IMR-90 (cell line): ENCODE results near the gene ATF1. TPM values are rescaled to one million over a fixed set of nuclear protein-coding genes. Genes with fewer than 3 reads are reported as not detected.

Experiments
- ATAC-seq: fragments of 200-7000 bp; cut with Tn5 transposase; 2 replicates; pipeline ENCODE4 v1.9.1; 2020; ENCODE audit warnings: low read depth, mild to moderate bottlenecking, moderate library complexity
- BruUV-seq: library from RNA; stranded (reverse); fragments of 400-500 nt; replicated peaks from 2 replicates; lab custom pipeline; 2021; lab: Mats Ljungman, UMichigan
- CTCF ChIA-PET: fragments of 300-600 bp; formaldehyde crosslinking; extraction: SDS; loops from one replicate; lab custom pipeline; 2021; ENCODE audit warnings: antibody characterized with exemption; lab: Yijun Ruan, JAX
- POLR2A ChIA-PET: fragments of 300-600 bp; sonication (Branson Sonifier 250); formaldehyde crosslinking; loops from one replicate; lab custom pipeline; 2022; ENCODE audit warnings: antibody characterized with exemption; ENCODE audit not compliant: unreplicated experiment; lab: Charles Lee
- DNase-seq: peaks from one replicate; pipeline ENCODE4 v3.0.0; 2013
- H2AFZ ChIP-seq: replicated peaks from 2 replicates; pipeline ENCODE3; 2013; ENCODE audit warnings: low read length, mild to moderate bottlenecking; ENCODE audit not compliant: poor library complexity
- H2AK5ac ChIP-seq: 2 replicates; pipeline ENCODE4 v1.6.1; 2013; ENCODE audit warnings: low read depth, low read length, inconsistent platforms
- H2AK9ac ChIP-seq: replicated peaks from 2 replicates; pipeline ENCODE3; 2013; ENCODE audit warnings: mild to moderate bottlenecking, low read depth, low read length, moderate library complexity; ENCODE audit not compliant: poor library complexity
- H2BK120ac ChIP-seq: 2 replicates; pipeline ENCODE4 v1.6.1; 2013; ENCODE audit warnings: low read depth, low read length, inconsistent platforms
- H2BK15ac ChIP-seq: 3 replicates; pipeline ENCODE4 v1.6.1; 2013; ENCODE audit warnings: low read depth, low read length, inconsistent platforms
- H2BK20ac ChIP-seq: 2 replicates; pipeline ENCODE4 v1.6.1; 2013; ENCODE audit warnings: low read depth, mild to moderate bottlenecking, inconsistent platforms, low read length, moderate library complexity
- H2BK5ac ChIP-seq: 2 replicates; pipeline ENCODE4 v1.6.1; 2013; ENCODE audit warnings: mild to moderate bottlenecking, low read depth, low read length, inconsistent platforms; ENCODE audit not compliant: poor library complexity, severe bottlenecking
- H3K14ac ChIP-seq: replicated peaks from 2 replicates; pipeline ENCODE4 v1.6.1; 2013; ENCODE audit warnings: low read depth, low read length, inconsistent platforms
- H3K18ac ChIP-seq: 2 replicates; pipeline ENCODE4 v1.6.1; 2013; ENCODE audit warnings: low read depth, low read length, control low read depth
- H3K23ac ChIP-seq: 2 replicates; pipeline ENCODE4 v1.6.1; 2013; ENCODE audit warnings: low read depth, low read length, inconsistent platforms
- H3K27ac ChIP-seq: 2 replicates; pipeline ENCODE4 v1.5.1; 2013; ENCODE audit warnings: mild to moderate bottlenecking, control low read depth, low read length; ENCODE audit not compliant: insufficient read depth
- H3K27me3 ChIP-seq: 2 replicates; pipeline ENCODE4 v1.6.1; 2013; ENCODE audit warnings: low read length; ENCODE audit not compliant: control insufficient read depth, insufficient read depth
- H3K36me3 ChIP-seq: 2 replicates; pipeline ENCODE4 v1.6.1; 2013; ENCODE audit warnings: low read length, mixed read lengths; ENCODE audit not compliant: control insufficient read depth, insufficient read depth
- H3K4ac ChIP-seq: 2 replicates; pipeline ENCODE4 v1.6.1; 2013; ENCODE audit warnings: low read depth, low read length, inconsistent platforms
- H3K4me1 ChIP-seq: 2 replicates; pipeline ENCODE4 v1.6.1; 2013; ENCODE audit warnings: low read length, mixed read lengths; ENCODE audit not compliant: control insufficient read depth, insufficient read depth
- H3K4me2 ChIP-seq: 2 replicates; pipeline ENCODE4 v1.6.1; 2013; ENCODE audit warnings: low read depth, mild to moderate bottlenecking, control low read depth, low read length, moderate library complexity
- H3K4me3 ChIP-seq: 2 replicates; pipeline ENCODE4 v1.5.1; 2013; ENCODE audit warnings: low read depth, mild to moderate bottlenecking, control low read depth, low read length, moderate library complexity; ENCODE audit not compliant: insufficient read depth
- H3K56ac ChIP-seq: 2 replicates; pipeline ENCODE4 v1.6.1; 2013; ENCODE audit warnings: low read length, inconsistent platforms; ENCODE audit not compliant: insufficient read depth; ENCODE audit errors: extremely low read depth
- H3K79me1 ChIP-seq, 2 experiments: 2 replicates each; pipeline ENCODE4 v1.6.1; 2013; ENCODE audit warnings: low read length in 2 of 2, inconsistent platforms in 1 of 2, low read depth in 1 of 2
- H3K9ac ChIP-seq: 2 replicates; pipeline ENCODE4 v1.6.1; 2013; ENCODE audit warnings: low read depth, low read length, control low read depth
- H3K9me1 ChIP-seq: 2 replicates; pipeline ENCODE4 v1.6.1; 2013; ENCODE audit warnings: low read length, inconsistent platforms; ENCODE audit not compliant: insufficient read depth
- H3K9me3 ChIP-seq: 2 replicates; pipeline ENCODE4 v1.6.1; 2013; ENCODE audit warnings: low read length; ENCODE audit not compliant: control insufficient read depth, insufficient read depth
- H4K20me1 ChIP-seq: 2 replicates; pipeline ENCODE4 v1.6.1; 2013; ENCODE audit warnings: low read length, inconsistent platforms; ENCODE audit not compliant: insufficient read depth
- H4K5ac ChIP-seq: 2 replicates; pipeline ENCODE4 v1.6.1; 2013; ENCODE audit warnings: mild to moderate bottlenecking, low read depth, low read length, control low read depth
- H4K8ac ChIP-seq, 2 experiments: 2 replicates each; pipeline ENCODE4 v1.6.1; 2013; ENCODE audit warnings: low read depth in 2 of 2, low read length in 2 of 2, control low read depth in 1 of 2, inconsistent platforms in 1 of 2
- H4K91ac ChIP-seq: 2 replicates; pipeline ENCODE4 v1.6.1; 2013; ENCODE audit warnings: low read depth, low read length, inconsistent platforms; ENCODE audit not compliant: insufficient read depth
- CHD1 ChIP-seq: IDR thresholded peaks from 2 replicates; pipeline ENCODE4 v1.6.1; 2012; ENCODE audit warnings: low read depth, low read length, improper control_type of control experiment
- MAFK ChIP-seq: IDR thresholded peaks from 2 replicates; pipeline ENCODE4 v1.6.1; 2012; ENCODE audit warnings: low read depth, low read length, improper control_type of control experiment
- POLR2A ChIP-seq: IDR thresholded peaks from 2 replicates; pipeline ENCODE4 v1.6.1; 2012; ENCODE audit warnings: mild to moderate bottlenecking, low read depth, low read length
- RFX5 ChIP-seq: IDR thresholded peaks from 2 replicates; pipeline ENCODE4 v1.8.0; 2012; ENCODE audit warnings: low read depth, mild to moderate bottlenecking, low read length, moderate library complexity
- SMC3 ChIP-seq: fragments of 150-350 bp; IDR thresholded peaks from 2 replicates; pipeline ENCODE4 v1.6.1; 2016; ENCODE audit warnings: low read depth, mild to moderate bottlenecking, antibody characterized with exemption, low read length, moderate library complexity
- WGBS, 2 experiments: methylation state at CpG; one replicate each; pipeline versions ENCODE4 v1.1.5 to v1.1.7; 2013; ENCODE audit warnings: missing lambda C conversion rate in 2 of 2; ENCODE audit not compliant: insufficient read length in 1 of 2; ENCODE audit errors: extremely low coverage in 2 of 2; 5-methylcytosine and 5-hydroxymethylcytosine counted together
- dilution Hi-C: fragments of 300-500 bp; cut with HindIII; formaldehyde crosslinking; loops from one replicate; pipeline ENCODE4 v1.14.3; 2018; ENCODE audit warnings: low sequenced_read_pairs; ENCODE audit not compliant: unreplicated experiment
- in situ Hi-C: fragments of 300-500 bp; cut with MboI; formaldehyde crosslinking; loops from 3 replicates; pipeline ENCODE4 v1.14.3; 2019; ENCODE audit warnings: low sequenced_read_pairs, inconsistent platforms, mixed read lengths
- intact Hi-C: fragments of 100-400 bp; cut with micrococcal nuclease; formaldehyde crosslinking; loops from 2 replicates; pipeline ENCODE4 v1.10.0; 2022
- polyA plus RNA-seq, 3 experiments: library from polyadenylated mRNA; depleted of rRNA; stranded (reverse); fragments of >200 nt; gene quantifications; 2 replicates each; pipeline ENCODE4 v1.2.3, GENCODE V29; 2012; ENCODE audit warnings: low replicate concordance in 1 of 3
- total RNA-seq: library from RNA; depleted of rRNA; stranded (reverse); fragments of >200 nt; gene quantifications from 2 replicates; pipeline ENCODE4 v1.2.3, GENCODE V29; 2012
- TF ChIP-seq, protein P1 (sequence below): fragments of 150-350 bp; IDR thresholded peaks from 2 replicates; pipeline ENCODE4 v1.6.1; 2016; ENCODE audit warnings: low read depth, mild to moderate bottlenecking, low read length, moderate library complexity, borderline replicate concordance
- TF ChIP-seq, protein P2 (sequence below): conservative IDR thresholded peaks from 2 replicates; pipeline ENCODE4 v1.5.1; 2012; ENCODE audit warnings: mild to moderate bottlenecking, low read depth, low read length, improper control_type of control experiment

ATF1 gene
- total and polyA plus RNA-seq, 2 of the 4 experiments (the other 2 are of a cell fraction), result 20.6 to 24.0 TPM

- H4K5ac ChIP-seq, result no peak overlapping the region
- H3K9me3 ChIP-seq, result no peaks in the 10 kb centered on the region
- BruUV-seq, result no TSS peak
- no peak overlapping the region for H2AFZ ChIP-seq
- no peaks in the 10 kb centered on the region for H3K27me3 ChIP-seq
- peaks cover 3% of the 10 kb centered on the region for H4K20me1 ChIP-seq
- no peak overlapping the region for H3K4me3 ChIP-seq
- H2AK9ac ChIP-seq, result no peak overlapping the region
- dilution Hi-C loops (no loop called here), in situ Hi-C loops (no loop called here), intact Hi-C loops (no loop called here)
- no peak overlapping the region for H2BK120ac ChIP-seq
- no peak overlapping the region for H3K27ac ChIP-seq
- DNase-seq (no peak), ATAC-seq (no peak)
- H3K9me1 ChIP-seq, result peaks cover 2% of the 10 kb centered on the region
- no CpG with 5 or more reads among the region's 4 CpGs for WGBS, 2 experiments
- no peak overlapping the region for H3K18ac ChIP-seq
- ChIA-PET POLR2A (no interaction called here), CTCF (interaction anchor here (0.6 to 0.9 kb wide), 4 partner anchors 12 to 791 kb away, joined by 3 to 4 read pairs (median 4); no protein-coding TSS in a partner anchor)
- no peak overlapping the region for H2BK15ac ChIP-seq
- no peak overlapping the region for H3K9ac ChIP-seq
- peaks cover 24 to 54% of the 10 kb centered on the region in 2 experiments for H3K79me1 ChIP-seq
- H3K4me2 ChIP-seq, result no peak overlapping the region
- no peak overlapping the region for H2AK5ac ChIP-seq
- no peak overlapping the region for H2BK20ac ChIP-seq
- 0 out of 2 replicates have a peak, but pooled peaks cover 3% of the 10 kb centered on the region for H3K4me1 ChIP-seq
- no peak overlapping the region for H3K14ac ChIP-seq
- H3K23ac ChIP-seq, result no peak overlapping the region
- TF ChIP-seq SMC3 (no peak), POLR2A (no peak), CHD1 (no peak), MAFK (no peak), RFX5 (no peak)
- TF ChIP-seq, protein P1, sequence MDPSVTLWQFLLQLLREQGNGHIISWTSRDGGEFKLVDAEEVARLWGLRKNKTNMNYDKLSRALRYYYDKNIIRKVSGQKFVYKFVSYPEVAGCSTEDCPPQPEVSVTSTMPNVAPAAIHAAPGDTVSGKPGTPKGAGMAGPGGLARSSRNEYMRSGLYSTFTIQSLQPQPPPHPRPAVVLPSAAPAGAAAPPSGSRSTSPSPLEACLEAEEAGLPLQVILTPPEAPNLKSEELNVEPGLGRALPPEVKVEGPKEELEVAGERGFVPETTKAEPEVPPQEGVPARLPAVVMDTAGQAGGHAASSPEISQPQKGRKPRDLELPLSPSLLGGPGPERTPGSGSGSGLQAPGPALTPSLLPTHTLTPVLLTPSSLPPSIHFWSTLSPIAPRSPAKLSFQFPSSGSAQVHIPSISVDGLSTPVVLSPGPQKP, result no peak
- TF ChIP-seq, protein P2, sequence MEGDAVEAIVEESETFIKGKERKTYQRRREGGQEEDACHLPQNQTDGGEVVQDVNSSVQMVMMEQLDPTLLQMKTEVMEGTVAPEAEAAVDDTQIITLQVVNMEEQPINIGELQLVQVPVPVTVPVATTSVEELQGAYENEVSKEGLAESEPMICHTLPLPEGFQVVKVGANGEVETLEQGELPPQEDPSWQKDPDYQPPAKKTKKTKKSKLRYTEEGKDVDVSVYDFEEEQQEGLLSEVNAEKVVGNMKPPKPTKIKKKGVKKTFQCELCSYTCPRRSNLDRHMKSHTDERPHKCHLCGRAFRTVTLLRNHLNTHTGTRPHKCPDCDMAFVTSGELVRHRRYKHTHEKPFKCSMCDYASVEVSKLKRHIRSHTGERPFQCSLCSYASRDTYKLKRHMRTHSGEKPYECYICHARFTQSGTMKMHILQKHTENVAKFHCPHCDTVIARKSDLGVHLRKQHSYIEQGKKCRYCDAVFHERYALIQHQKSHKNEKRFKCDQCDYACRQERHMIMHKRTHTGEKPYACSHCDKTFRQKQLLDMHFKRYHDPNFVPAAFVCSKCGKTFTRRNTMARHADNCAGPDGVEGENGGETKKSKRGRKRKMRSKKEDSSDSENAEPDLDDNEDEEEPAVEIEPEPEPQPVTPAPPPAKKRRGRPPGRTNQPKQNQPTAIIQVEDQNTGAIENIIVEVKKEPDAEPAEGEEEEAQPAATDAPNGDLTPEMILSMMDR, result no peak
- no peak overlapping the region for H3K56ac ChIP-seq
- no peak overlapping the region for H4K91ac ChIP-seq
- H4K8ac ChIP-seq, result no peak overlapping the region
- no peak overlapping the region for H3K4ac ChIP-seq
- H2BK5ac ChIP-seq, result no peak overlapping the region
- H3K36me3 ChIP-seq, result peaks cover 4% of the 10 kb centered on the region; the same call in 1 of the 2 replicates
These were observed 16.1 kb downstream of the ATF1 start for GRCh38 chr12:50780013-50780412.
